Fibroblast of upper back skin (primary cell): ENCODE results near the gene OSBPL10.

Experiments
- DNase-seq: peaks from one replicate; pipeline ENCODE4 v3.0.0-alpha.2; 2013

OSBPL10 gene

GRCh38 chr3:31955581-31955980, 25.5 kb downstream of the OSBPL10 start:
- no peak for DNase-seq

- DNase-seq = no peak
These were observed 27.4 kb downstream of the OSBPL10 start for GRCh38 chr3:31953636-31954035.

- DNase-seq = no peak
These were observed 28.0 kb downstream of the OSBPL10 start for GRCh38 chr3:31953091-31953490.

GRCh38 chr3:31952205-31952604, 28.9 kb downstream of the OSBPL10 start:
- no peak for DNase-seq

DNA sequence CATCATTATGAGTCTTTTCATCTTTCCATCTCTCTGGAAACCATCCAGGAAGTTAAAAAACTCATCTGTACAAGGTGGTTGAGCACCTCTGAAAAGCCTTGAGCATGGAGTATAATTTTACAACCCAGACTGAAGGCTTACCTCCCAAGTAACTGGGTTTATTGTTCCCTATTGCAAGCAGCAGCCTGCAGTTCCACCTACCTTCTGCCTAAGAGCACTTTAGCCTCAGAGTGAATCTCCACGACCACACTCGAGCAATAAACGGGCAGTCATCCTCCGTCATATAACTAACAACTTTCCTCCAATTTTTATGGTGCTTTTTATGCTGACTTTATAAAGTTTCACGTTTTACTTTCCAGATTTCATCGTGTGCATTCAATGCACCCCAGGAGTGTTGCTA, 32.8 kb downstream of the OSBPL10 start:
- DNase-seq = no peak

DNA sequence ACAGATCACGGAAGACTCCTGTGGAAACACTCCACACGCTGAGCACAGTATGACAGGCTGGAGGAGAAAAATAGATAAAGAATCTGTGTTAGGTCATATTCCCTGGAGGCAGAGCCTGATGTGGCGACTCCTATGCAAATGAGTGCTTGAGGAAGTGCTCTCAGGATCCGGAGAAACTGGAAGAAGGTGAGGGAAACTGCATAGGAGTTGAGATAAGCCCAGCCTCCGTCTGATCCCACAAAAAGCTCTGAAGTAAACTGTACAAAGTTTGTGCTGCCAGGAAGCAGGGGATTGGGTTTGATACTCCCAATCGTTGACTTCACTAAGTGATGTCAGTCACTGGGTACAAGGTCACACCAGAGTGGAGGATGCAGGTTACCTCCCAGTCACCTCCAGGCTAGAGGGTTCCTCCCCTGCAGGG, 33.4 kb downstream of the OSBPL10 start:
- no peak for DNase-seq

GRCh38 chr3:31947162-31947561, 33.9 kb downstream of the OSBPL10 start:
- DNase-seq = no peak

- no peak for DNase-seq
These were observed 34.5 kb downstream of the OSBPL10 start for GRCh38 chr3:31946484-31947081.

DNA sequence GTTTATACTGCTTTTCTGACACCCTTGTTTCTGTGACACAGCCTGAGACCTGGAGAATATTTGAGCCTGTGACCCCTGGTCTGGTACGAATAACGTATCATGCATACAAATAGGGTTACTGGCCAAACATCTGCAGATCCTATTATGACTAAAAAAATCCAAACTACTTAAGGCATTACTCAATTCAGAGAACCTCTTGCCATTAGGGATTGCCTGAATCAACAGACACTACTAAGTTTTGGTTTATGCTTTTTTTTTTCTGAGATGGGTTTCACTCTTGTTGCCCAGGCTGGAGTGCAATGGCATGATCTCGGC, 35.4 kb downstream of the OSBPL10 start:
- DNase-seq = peak; percentile 52

DNA sequence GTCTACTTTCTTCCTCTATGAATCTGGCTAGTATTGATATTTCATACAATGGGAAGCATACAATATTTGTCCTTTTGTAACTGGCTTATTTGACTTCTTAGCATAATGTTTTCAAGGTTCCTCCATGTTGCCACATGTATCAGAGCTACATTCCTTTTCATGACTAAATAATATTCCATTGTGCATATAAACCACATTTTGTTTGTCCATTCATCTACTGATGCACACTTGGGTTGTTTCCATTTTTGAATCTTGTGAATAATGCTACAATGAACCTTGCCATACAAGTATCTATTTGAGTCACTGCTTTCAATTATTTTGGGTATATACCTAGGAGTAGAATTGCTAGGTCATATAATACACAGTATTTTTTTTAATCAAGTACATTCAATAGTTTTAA, 38.0 kb downstream of the OSBPL10 start:
- DNase-seq = no peak

DNA sequence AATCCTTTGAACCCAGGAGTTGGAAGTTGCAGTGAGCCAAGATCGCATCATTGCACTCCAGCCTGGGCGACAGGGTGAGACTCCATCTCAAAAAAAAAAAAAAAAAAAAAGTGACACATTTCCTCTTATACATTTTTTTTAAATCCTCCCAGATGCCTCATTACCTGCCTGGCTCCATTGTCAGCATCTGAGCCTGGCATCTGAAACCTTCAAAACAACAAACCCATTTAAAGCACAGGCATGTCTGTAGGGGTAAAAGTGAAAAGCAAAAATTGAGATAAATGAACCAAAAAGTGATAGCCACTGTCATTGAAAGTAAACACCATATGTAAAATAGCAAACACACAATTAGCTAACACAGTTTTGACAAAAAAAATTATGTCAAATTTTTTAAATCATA, 38.6 kb downstream of the OSBPL10 start:
- DNase-seq = no peak

DNA sequence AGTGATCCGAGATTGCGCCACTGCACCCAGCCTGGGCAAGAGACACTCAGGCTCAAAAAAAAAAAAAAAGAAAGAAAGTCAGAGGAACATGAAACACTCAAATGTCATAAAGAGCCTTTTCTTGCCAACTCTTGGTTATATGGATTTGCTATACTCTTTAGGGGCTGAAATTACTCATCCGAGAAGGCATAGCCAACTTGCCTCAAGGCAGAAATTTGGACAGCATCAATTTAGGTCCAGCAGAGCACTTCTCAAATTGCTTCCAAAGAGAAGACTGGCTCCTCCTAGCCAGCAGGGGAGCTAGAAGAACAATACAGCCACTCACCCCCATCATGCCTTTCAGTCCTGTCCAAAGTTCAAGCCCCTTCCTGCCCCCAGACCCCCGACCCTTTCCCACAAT, 43.8 kb downstream of the OSBPL10 start:
- DNase-seq = peak; percentile 27

DNA sequence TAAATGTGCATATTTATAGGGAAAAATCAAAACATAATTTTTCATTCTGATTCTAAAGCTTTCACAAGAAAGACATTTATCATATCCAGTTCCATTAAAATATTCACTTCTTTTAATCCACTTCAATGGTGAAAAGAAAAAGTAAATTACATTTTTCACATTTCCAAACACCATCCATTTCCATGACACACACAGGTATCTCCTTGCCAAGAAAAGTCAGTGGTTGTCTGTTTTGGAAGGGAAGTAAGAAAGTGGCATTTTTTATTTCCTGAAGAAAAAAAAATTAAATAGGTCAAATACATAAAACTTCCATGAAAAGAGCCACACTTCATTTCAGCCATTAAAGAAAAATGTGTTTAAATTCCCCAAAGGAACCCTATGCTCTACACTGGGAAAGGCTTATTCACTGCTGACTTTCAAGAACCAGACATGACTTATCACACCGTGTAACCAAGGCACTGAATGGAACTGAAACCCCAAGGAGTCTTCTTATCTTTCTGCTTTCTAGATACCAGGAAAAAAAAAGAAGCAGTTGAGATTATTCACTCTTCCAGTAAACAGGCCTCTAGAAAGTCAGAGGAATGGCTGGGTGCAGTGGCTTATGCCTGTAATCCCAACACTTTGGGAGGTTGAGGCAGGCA, 44.5 kb downstream of the OSBPL10 start:
- DNase-seq = peak; percentile 69

- no peak for DNase-seq
These were observed 46.2 kb downstream of the OSBPL10 start for GRCh38 chr3:31934866-31935265.

DNA sequence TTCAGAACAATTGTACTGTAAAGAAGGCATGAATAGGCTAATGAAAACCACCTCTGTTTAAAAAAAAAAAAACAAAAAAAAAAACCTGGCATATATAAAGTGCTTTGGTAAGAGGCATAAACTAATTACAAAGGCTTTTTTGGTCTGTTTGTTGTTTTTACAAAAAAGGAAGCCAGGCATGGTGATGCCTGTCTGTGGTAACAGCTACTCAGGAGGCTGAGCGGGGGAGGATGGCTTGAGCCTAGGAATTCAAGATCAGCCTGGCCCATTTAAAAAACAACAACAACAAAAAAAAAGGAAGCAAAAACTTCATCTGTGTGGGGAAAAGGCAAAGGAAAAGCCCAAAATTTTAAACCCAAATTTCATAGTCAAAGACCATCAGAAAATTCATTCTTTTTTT, 47.0 kb downstream of the OSBPL10 start:
- no peak for DNase-seq

- no peak for DNase-seq
These were observed 48.1 kb downstream of the OSBPL10 start for GRCh38 chr3:31932990-31933389.

- no peak for DNase-seq
These were observed 51.1 kb downstream of the OSBPL10 start for GRCh38 chr3:31929826-31930502.

- DNase-seq = no peak
These were observed 53.3 kb downstream of the OSBPL10 start for GRCh38 chr3:31927811-31928210.

GRCh38 chr3:31926543-31926942, 54.5 kb downstream of the OSBPL10 start:
- DNase-seq = no peak

GRCh38 chr3:31925271-31925630, 55.8 kb downstream of the OSBPL10 start:
- no peak for DNase-seq

GRCh38 chr3:31924610-31925270, 56.3 kb downstream of the OSBPL10 start:
- DNase-seq = no peak

- DNase-seq = no peak
These were observed 58.1 kb downstream of the OSBPL10 start for GRCh38 chr3:31922962-31923361.

GRCh38 chr3:31921837-31922236, 59.2 kb downstream of the OSBPL10 start:
- DNase-seq = no peak

- DNase-seq = no peak
These were observed 60.8 kb downstream of the OSBPL10 start for GRCh38 chr3:31920310-31920709.
